Breast epithelium (tissue), 4 donors: ENCODE data around the gene KLHL18. TPM values are rescaled to one million over a fixed set of nuclear protein-coding genes. Genes with fewer than 3 reads are reported as not detected.
A peak's percentile ranks its signal among the peaks of the same experiment; 100 is the strongest.

ENCODE experiments used
- DNase-seq, 2 donors: peaks; one replicate each; pipeline ENCODE4 v3.0.0-alpha.2; 2019; ENCODE audit warnings: low spot score in 2 of 2
- H3K27ac ChIP-seq, 2 donors: fragments of 200-600 bp; sonication (generic) in 1 of 2; one replicate each; pipeline ENCODE4 v1.5.1; 2016 to 2019; ENCODE audit warnings: mild to moderate bottlenecking in 1 of 2
- H3K27me3 ChIP-seq, 2 donors: fragments of 200-600 bp; sonication (generic) in 1 of 2; one replicate each; pipeline versions ENCODE4 v1.5.1 to v1.6.0; 2017 to 2019; ENCODE audit warnings: control low read depth in 1 of 2, mild to moderate bottlenecking in 1 of 2
- H3K36me3 ChIP-seq: fragments of 200-600 bp; one replicate; pipeline ENCODE4 v1.5.1; 2019
- H3K4me1 ChIP-seq, 2 donors: fragments of 200-600 bp; sonication (generic); one replicate each; pipeline ENCODE4 v1.5.1; 2016 to 2019; ENCODE audit warnings: control low read depth in 1 of 2
- H3K4me3 ChIP-seq, 3 donors: fragments of 200-600 bp; sonication (generic); 1 replicate in 2 of 3; 2 replicates in 1 of 3; pipeline ENCODE4 v1.5.1; 2016 to 2019; ENCODE audit warnings: mild to moderate bottlenecking in 3 of 3, moderate library complexity in 2 of 3
- H3K9me3 ChIP-seq, 2 donors: fragments of 200-600 bp; sonication (generic) in 1 of 2; one replicate each; pipeline ENCODE4 v1.5.1; 2016 to 2019; ENCODE audit warnings: control low read depth in 1 of 2
- POLR2A ChIP-seq: fragments of 450-650 bp; IDR thresholded peaks from one replicate; pipeline ENCODE4 v1.6.1; 2016; ENCODE audit warnings: antibody characterized with exemption, mild to moderate bottlenecking, moderate library complexity
- POLR2AphosphoS5 ChIP-seq, 3 donors: sonication (generic); formaldehyde crosslinking; IDR thresholded peaks; one replicate each; pipeline ENCODE4 v1.6.1; 2017; ENCODE audit warnings: antibody characterized with exemption in 3 of 3
- intact Hi-C: fragments of 100-400 bp; cut with DNase I; formaldehyde crosslinking; loops from one replicate; pipeline ENCODE4 v1.15.1; 2023; ENCODE audit warnings: low total_unique reads
- total RNA-seq, 3 donors: library from RNA; depleted of rRNA; stranded (reverse); fragments of >200 nt; gene quantifications; one replicate each; pipeline ENCODE4 v1.1.0, GENCODE V29; 2016
- TF ChIP-seq, protein P1 (sequence below), 3 donors: fragments of 450-650 bp; IDR thresholded peaks; one replicate each; pipeline ENCODE4 v1.5.1; 2016 to 2017; ENCODE audit warnings: antibody characterized with exemption in 3 of 3, mild to moderate bottlenecking in 3 of 3, moderate library complexity in 3 of 3

The KLHL18 gene
- total RNA-seq, 3 donors from 2014 or later: 12.5 to 14.5 (median 14.1) TPM

DNA sequence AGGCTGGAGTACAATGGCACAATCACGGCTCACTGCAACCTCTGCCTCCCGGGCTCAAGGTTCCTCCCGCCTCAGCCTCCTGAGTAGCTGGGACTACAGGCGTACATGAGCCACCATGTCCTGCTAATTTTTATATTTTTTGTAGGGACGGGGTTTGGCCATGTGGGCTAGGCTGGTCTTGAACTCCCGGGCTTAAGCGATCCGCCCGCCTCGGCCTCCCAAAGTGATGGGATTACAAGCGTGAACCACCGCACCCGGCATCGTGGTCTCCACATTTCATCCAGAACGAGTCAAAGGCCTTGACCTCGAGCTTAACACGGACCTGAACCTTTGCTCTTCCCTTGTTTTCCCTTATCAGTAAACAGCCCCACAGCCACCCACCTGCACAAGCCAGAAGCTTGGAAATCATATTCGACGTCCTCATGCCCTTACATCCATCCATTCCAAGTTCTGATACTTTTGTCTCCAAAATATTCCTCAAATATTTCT is 96.7 kb downstream of the KLHL18 start:
- intact Hi-C loops: no loop called here
- Histone ChIP-seq H3K36me3 (no peaks in the 10 kb centered on the region), H3K4me3 (peak overlapping the region in 2 of 3 donors; percentile 91 to 99), H3K27ac (peak overlapping the region; percentile 97 to 98), H3K9me3 (no peaks in the 10 kb centered on the region), H3K4me1 (peaks cover 0 to 6% of the 10 kb centered on the region in 2 donors), H3K27me3 (no peaks in the 10 kb centered on the region)
- TF ChIP-seq POLR2AphosphoS5 (IDR thresholded peaks at IDR 0.05): no peak
- no peak for TF ChIP-seq POLR2A
- TF ChIP-seq, protein P1, sequence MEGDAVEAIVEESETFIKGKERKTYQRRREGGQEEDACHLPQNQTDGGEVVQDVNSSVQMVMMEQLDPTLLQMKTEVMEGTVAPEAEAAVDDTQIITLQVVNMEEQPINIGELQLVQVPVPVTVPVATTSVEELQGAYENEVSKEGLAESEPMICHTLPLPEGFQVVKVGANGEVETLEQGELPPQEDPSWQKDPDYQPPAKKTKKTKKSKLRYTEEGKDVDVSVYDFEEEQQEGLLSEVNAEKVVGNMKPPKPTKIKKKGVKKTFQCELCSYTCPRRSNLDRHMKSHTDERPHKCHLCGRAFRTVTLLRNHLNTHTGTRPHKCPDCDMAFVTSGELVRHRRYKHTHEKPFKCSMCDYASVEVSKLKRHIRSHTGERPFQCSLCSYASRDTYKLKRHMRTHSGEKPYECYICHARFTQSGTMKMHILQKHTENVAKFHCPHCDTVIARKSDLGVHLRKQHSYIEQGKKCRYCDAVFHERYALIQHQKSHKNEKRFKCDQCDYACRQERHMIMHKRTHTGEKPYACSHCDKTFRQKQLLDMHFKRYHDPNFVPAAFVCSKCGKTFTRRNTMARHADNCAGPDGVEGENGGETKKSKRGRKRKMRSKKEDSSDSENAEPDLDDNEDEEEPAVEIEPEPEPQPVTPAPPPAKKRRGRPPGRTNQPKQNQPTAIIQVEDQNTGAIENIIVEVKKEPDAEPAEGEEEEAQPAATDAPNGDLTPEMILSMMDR (IDR thresholded peaks at IDR 0.05): no peak
- no peak for DNase-seq

- DNase-seq: no peak
- H3K4me3 ChIP-seq: peak overlapping the region; percentile 79 to 99 (median 91)
- H3K36me3 ChIP-seq: no peaks in the 10 kb centered on the region
- H3K27ac ChIP-seq: peak overlapping the region; percentile 97 to 98
- H3K27me3 ChIP-seq: no peaks in the 10 kb centered on the region
- TF ChIP-seq POLR2A (no peak), POLR2AphosphoS5 (IDR thresholded peaks at IDR 0.05) (no peak)
- TF ChIP-seq, protein P1 (IDR thresholded peaks at IDR 0.05): no peak
- intact Hi-C loops: no loop called here
- H3K9me3 ChIP-seq: no peaks in the 10 kb centered on the region
- H3K4me1 ChIP-seq: peaks cover 0 to 6% of the 10 kb centered on the region in 2 donors
Observed at GRCh38 chr3:47380026-47380600, 97.4 kb downstream of the KLHL18 start.

DNA sequence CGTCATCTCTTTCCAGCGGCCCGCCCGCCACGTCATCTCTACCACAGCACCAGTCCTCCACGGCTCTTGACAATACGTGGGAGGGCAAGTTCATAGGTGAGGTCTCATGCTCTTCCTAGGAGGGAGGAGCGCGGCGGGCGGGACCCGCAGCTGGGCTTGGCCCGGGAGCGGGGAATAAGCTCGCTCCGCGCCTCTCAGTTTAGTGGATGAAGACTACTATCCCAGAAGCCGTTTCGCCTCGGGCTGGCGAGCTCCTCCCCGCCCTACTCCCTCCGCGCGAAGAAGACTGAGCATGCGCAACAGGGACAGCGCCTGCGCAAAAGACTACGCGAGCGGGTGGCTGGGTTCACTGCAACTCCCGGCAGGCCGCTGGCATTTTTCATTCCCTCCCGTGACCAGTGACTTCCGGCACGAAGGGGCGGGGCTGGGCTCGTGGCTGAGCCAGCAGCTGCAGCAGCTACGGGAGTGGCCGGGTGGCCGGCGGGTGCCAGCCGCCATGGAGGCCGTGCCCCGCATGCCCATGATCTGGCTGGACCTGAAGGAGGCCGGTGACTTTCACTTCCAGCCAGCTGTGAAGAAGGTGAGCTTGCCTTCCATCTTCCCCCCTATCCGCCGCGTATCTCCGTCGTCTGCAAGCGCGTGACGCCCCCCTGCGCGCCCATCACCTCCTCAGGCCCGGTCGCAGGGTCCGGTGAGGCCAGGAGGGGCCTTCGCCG is 98.0 kb downstream of the KLHL18 start, which contains the start of gene PTPN23:
Gene PTPN23, plus strand, starts transcription at position 421 of the 716 bp plus-strand sequence. Its CDS starts 76 bp downstream, at position 497.
- Histone ChIP-seq H3K4me1 (peaks cover 0 to 9% of the 10 kb centered on the region in 2 donors), H3K36me3 (no peaks in the 10 kb centered on the region), H3K27ac (peak within 1 kb of the TSS; percentile 97 to 98), H3K4me3 (peak within 1 kb of the TSS; percentile 79 to 99 (median 91)), H3K9me3 (no peaks in the 10 kb centered on the region), H3K27me3 (no peaks in the 10 kb centered on the region)
- DNase-seq: peak; percentile 99 to 100
- peak; percentile 68 for TF ChIP-seq POLR2A
- TF ChIP-seq, protein P1 (IDR thresholded peaks at IDR 0.05): no peak
- peak in 2 of 3 donors; percentile 80 to 96 for TF ChIP-seq POLR2AphosphoS5 (IDR thresholded peaks at IDR 0.05)
- intact Hi-C loops: no loop called here

DNA sequence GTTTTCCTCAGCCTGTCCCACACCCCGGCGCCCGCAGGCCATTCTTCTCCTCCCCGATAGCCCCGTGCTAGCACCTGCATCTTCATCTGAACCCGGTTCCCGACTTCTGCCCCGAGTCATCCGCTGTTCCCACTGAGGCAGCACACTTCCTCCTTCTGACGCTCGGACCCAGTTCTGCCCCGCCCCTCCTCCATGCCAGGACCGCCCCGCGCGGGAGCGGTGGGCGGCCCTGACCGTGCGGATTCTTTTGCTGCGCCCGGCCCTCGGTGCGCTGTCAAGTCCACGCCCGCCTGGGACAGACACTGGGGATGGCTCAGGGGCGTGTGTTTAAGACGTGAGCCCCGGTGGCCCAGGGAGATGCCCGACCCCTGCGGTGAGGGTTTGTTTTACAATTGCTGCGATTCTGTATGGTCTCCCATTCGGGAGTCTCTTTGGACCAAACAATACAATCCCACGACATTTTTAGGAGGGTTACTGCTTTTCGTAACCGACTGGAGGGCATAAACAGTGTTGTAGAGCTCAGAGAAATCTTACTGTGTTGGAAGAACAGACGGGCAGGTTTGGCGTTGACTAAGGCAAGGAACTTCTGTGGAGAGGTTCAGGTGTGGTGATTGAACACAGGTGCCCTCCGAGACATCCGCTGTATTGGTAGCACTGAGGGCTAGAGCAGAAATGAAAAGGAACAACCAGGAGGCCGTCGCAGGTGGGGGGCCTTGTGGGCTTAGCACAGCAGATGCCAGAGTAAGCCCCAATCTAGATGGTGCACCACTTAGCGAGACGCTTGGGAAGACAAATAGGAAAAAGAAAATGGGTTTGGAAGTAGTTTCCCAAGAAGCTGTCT is 98.8 kb downstream of the KLHL18 start:
- TF ChIP-seq POLR2AphosphoS5 (IDR thresholded peaks at IDR 0.05) (no peak), POLR2A (no peak)
- TF ChIP-seq, protein P1 (IDR thresholded peaks at IDR 0.05): no peak
- intact Hi-C loops: no loop called here
- H3K27ac ChIP-seq: peak overlapping the region; percentile 97 to 98
- no peaks in the 10 kb centered on the region for H3K36me3 ChIP-seq
- H3K4me3 ChIP-seq: peak overlapping the region; percentile 79 to 99 (median 91)
- H3K4me1 ChIP-seq: peaks cover 0 to 9% of the 10 kb centered on the region in 2 donors
- peak; percentile 74 to 75 for DNase-seq
- H3K27me3 ChIP-seq: no peaks in the 10 kb centered on the region
- no peaks in the 10 kb centered on the region for H3K9me3 ChIP-seq
